NCI-H1092 (cell line): ENCODE measurements around the gene BOD1L1.

ENCODE experiments used
- DNase-seq: peaks from one replicate; lab custom pipeline; 2025; lab: John Stamatoyannopoulos, UW

Gene BOD1L1

GRCh38 chr4:13539047-13539618, 88.4 kb downstream of the BOD1L1 start:
- DNase-seq, result no peak

- DNase-seq, result no peak
These were observed 89.0 kb downstream of the BOD1L1 start for GRCh38 chr4:13538427-13538973.

GRCh38 chr4:13537832-13538177, 89.7 kb downstream of the BOD1L1 start:
- no peak for DNase-seq

GRCh38 chr4:13537011-13537831, 90.3 kb downstream of the BOD1L1 start:
- no peak for DNase-seq

GRCh38 chr4:13536607-13537006, 90.9 kb downstream of the BOD1L1 start:
- DNase-seq, result no peak

GRCh38 chr4:13535708-13536361, 91.7 kb downstream of the BOD1L1 start:
- DNase-seq, result no peak

- DNase-seq, result no peak
These were observed 92.4 kb downstream of the BOD1L1 start for GRCh38 chr4:13535118-13535517.

- DNase-seq, result no peak
These were observed 93.0 kb downstream of the BOD1L1 start for GRCh38 chr4:13534344-13535063.

- no peak for DNase-seq
These were observed 93.7 kb downstream of the BOD1L1 start for GRCh38 chr4:13533670-13534343.

GRCh38 chr4:13531625-13531998, 95.9 kb downstream of the BOD1L1 start:
- DNase-seq, result no peak

GRCh38 chr4:13530823-13531624, 96.5 kb downstream of the BOD1L1 start:
- no peak for DNase-seq

GRCh38 chr4:13529128-13529919, 98.2 kb downstream of the BOD1L1 start:
- DNase-seq, result no peak

GRCh38 chr4:13528821-13529127, 98.8 kb downstream of the BOD1L1 start:
- DNase-seq, result no peak

- no peak for DNase-seq
These were observed 99.3 kb downstream of the BOD1L1 start for GRCh38 chr4:13527981-13528820.

GRCh38 chr4:13527192-13527980, 100.1 kb downstream of the BOD1L1 start:
- DNase-seq, result no peak

GRCh38 chr4:13526658-13527057, 100.9 kb downstream of the BOD1L1 start:
- no peak for DNase-seq

- no peak for DNase-seq
These were observed 101.8 kb downstream of the BOD1L1 start for GRCh38 chr4:13525606-13526281.
